ENCODE measurements around the gene CTSF. TPM values are rescaled to one million over a fixed set of nuclear protein-coding genes. Genes with fewer than 3 reads are reported as not detected.
"Not testable (repeated sequence)": the region's sequence is repeated elsewhere in the genome, so short reads cannot be mapped to it uniquely, and the experiment has no call there.

The CTSF gene
- total RNA-seq, 1 donor from 2014 or later, result 31.1 TPM

- H3K4me3 Mint-ChIP-seq (ENCODE audit: unreplicated experiment), result peak within 1 kb of the TSS; percentile 82
- H3K27me3 Mint-ChIP-seq (ENCODE audit: unreplicated experiment), result peaks cover 14% of the 10 kb centered on the region
- DNase-seq, result peak; percentile 95
- H3K9me3 Mint-ChIP-seq (ENCODE audit: unreplicated experiment), result peaks cover 13% of the 10 kb centered on the region
- TF ChIP-seq CTCF (IDR thresholded peaks at IDR 0.05; ENCODE audit: partially characterized antibody, unreplicated experiment), result no peak
- H3K4me1 Mint-ChIP-seq (ENCODE audit: low read depth, unreplicated experiment), result peaks cover 29% of the 10 kb centered on the region
- peaks cover 4% of the 10 kb centered on the region for H3K36me3 Mint-ChIP-seq (ENCODE audit: unreplicated experiment)
- H3K27ac Mint-ChIP-seq (ENCODE audit: unreplicated experiment), result peak within 1 kb of the TSS; percentile 85
These were observed 22.6 kb downstream of the CTSF start, which contains the start of gene ZDHHC24 for GRCh38 chr11:66545701-66546367. TSS of gene ZDHHC24 (minus strand) at chr11:66546048. CDS start at chr11:66546003, 45 bp downstream.

- DNase-seq; H3K36me3 Mint-ChIP-seq (ENCODE audit: unreplicated experiment): not testable (repeated sequence)
- Mint-ChIP-seq H3K9me3 (ENCODE audit: unreplicated experiment) (peaks cover 13% of the 10 kb centered on the region), H3K27ac (ENCODE audit: unreplicated experiment) (peak overlapping the region; percentile 85), H3K4me1 (ENCODE audit: low read depth, unreplicated experiment) (peaks cover 29% of the 10 kb centered on the region), H3K27me3 (ENCODE audit: unreplicated experiment) (peaks cover 11% of the 10 kb centered on the region), H3K4me3 (ENCODE audit: unreplicated experiment) (peak overlapping the region; percentile 82)
These were observed 23.5 kb downstream of the CTSF start for GRCh38 chr11:66544952-66545351.

GRCh38 chr11:66543263-66544107, 24.9 kb downstream of the CTSF start:
- Mint-ChIP-seq H3K4me1 (ENCODE audit: low read depth, unreplicated experiment) (peaks cover 22% of the 10 kb centered on the region), H3K27ac (ENCODE audit: unreplicated experiment) (peak overlapping the region; percentile 10), H3K9me3 (ENCODE audit: unreplicated experiment) (peaks cover 13% of the 10 kb centered on the region), H3K4me3 (ENCODE audit: unreplicated experiment) (peak overlapping the region; percentile 71), H3K36me3 (ENCODE audit: unreplicated experiment) (peaks cover 4% of the 10 kb centered on the region), H3K27me3 (ENCODE audit: unreplicated experiment) (peaks cover 9% of the 10 kb centered on the region)
- peak; percentile 32 for TF ChIP-seq CTCF (IDR thresholded peaks at IDR 0.05; ENCODE audit: partially characterized antibody, unreplicated experiment)
- peak; percentile 82 for DNase-seq

GRCh38 chr11:66542362-66542761, 26.0 kb downstream of the CTSF start:
- Mint-ChIP-seq H3K9me3 (ENCODE audit: unreplicated experiment) (peaks cover 13% of the 10 kb centered on the region), H3K27ac (ENCODE audit: unreplicated experiment) (peak overlapping the region; percentile 16), H3K4me3 (ENCODE audit: unreplicated experiment) (peak overlapping the region; percentile 1), H3K36me3 (ENCODE audit: unreplicated experiment) (peaks cover 4% of the 10 kb centered on the region), H3K4me1 (ENCODE audit: low read depth, unreplicated experiment) (peaks cover 16% of the 10 kb centered on the region), H3K27me3 (ENCODE audit: unreplicated experiment) (peaks cover 13% of the 10 kb centered on the region)
- TF ChIP-seq CTCF (IDR thresholded peaks at IDR 0.05; ENCODE audit: partially characterized antibody, unreplicated experiment), result no peak
- DNase-seq, result no peak

GRCh38 chr11:66541892-66542291, 26.5 kb downstream of the CTSF start:
- DNase-seq, result no peak
- peaks cover 4% of the 10 kb centered on the region for H3K36me3 Mint-ChIP-seq (ENCODE audit: unreplicated experiment)
- peaks cover 13% of the 10 kb centered on the region for H3K9me3 Mint-ChIP-seq (ENCODE audit: unreplicated experiment)
- no peak for TF ChIP-seq CTCF (IDR thresholded peaks at IDR 0.05; ENCODE audit: partially characterized antibody, unreplicated experiment)
- peaks cover 14% of the 10 kb centered on the region for H3K27me3 Mint-ChIP-seq (ENCODE audit: unreplicated experiment)
- H3K27ac Mint-ChIP-seq (ENCODE audit: unreplicated experiment), result no peak overlapping the region
- no peak overlapping the region for H3K4me3 Mint-ChIP-seq (ENCODE audit: unreplicated experiment)
- peaks cover 15% of the 10 kb centered on the region for H3K4me1 Mint-ChIP-seq (ENCODE audit: low read depth, unreplicated experiment)

GRCh38 chr11:66540598-66540997, 27.8 kb downstream of the CTSF start:
- H3K4me1 Mint-ChIP-seq (ENCODE audit: low read depth, unreplicated experiment), result peaks cover 15% of the 10 kb centered on the region

More at GRCh38 chr11:66540598-66540997, 27.8 kb downstream of the CTSF start:
- not testable (repeated sequence) for DNase-seq; H3K27ac Mint-ChIP-seq (ENCODE audit: unreplicated experiment); H3K4me3 Mint-ChIP-seq (ENCODE audit: unreplicated experiment); H3K36me3 Mint-ChIP-seq (ENCODE audit: unreplicated experiment)
- peaks cover 12% of the 10 kb centered on the region for H3K27me3 Mint-ChIP-seq (ENCODE audit: unreplicated experiment)
- peaks cover 13% of the 10 kb centered on the region for H3K9me3 Mint-ChIP-seq (ENCODE audit: unreplicated experiment)

All from glutamatergic neuron (in vitro differentiated cells).